ENCODE results near the gene ZCCHC7. TPM values are rescaled to one million over a fixed set of nuclear protein-coding genes. Genes with fewer than 3 reads are reported as not detected.

Gene ZCCHC7
- total and polyA plus RNA-seq, 4 donors, result 3.3 to 9.7 (median 7.6) TPM

DNA sequence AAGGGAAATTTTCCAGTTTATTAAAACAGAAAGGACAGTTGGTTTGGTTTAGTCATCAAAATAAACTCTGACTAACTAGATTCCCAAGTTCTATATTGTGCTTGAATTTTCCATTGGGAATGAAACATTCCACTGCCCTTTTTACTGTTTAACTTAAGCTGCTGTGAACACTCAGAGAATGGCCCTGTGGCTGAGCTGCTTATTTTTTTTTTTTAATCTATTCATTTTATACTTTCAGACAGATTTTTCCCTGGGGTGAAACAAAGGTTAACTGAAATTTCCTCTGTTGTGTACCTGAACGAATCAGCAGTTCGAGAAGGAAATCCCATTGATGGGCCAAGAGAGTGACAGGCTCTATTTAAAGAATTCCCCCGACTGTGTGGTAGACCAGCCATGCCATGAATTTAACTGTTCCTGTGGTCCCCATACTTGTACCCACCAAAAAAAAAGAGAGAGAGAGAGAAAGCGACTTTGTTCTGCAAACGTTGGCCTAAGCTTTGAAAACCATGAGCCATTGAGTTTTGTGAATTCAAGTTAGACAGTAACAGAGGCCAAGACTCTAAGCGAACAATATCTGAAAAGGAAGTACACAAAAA is 163.5 kb downstream of the ZCCHC7 start:
- Histone ChIP-seq H3K27ac (ENCODE audit: low read depth in 1 of 2, low read length in 2 of 2) (no peak overlapping the region), H3K27me3 (ENCODE audit: control insufficient read depth in 4 of 4, insufficient read depth in 4 of 4, low read length in 3 of 4) (no peaks in the 10 kb centered on the region), H3K4me1 (ENCODE audit: control insufficient read depth in 4 of 4, insufficient read depth in 4 of 4, low read length in 3 of 4) (no peaks in the 10 kb centered on the region), H3K4me3 (ENCODE audit: low read depth in 1 of 3, low read length in 3 of 3) (no peak overlapping the region), H3K36me3 (ENCODE audit: control insufficient read depth in 4 of 4, insufficient read depth in 3 of 4, low read depth in 1 of 4, low read length in 3 of 4) (no peaks in the 10 kb centered on the region), H3K9ac (ENCODE audit: low read depth in 1 of 2, low read length in 2 of 2) (no peak overlapping the region), H3K9me3 (ENCODE audit: control insufficient read depth in 4 of 4, low read length in 3 of 4) (no peaks in the 10 kb centered on the region)
- 81% methylated on average over 6 of the region's 6 CpGs for WGBS
- DNase-seq (ENCODE audit: low spot score), result no peak
- TF ChIP-seq JUND (IDR thresholded peaks at IDR 0.05), result no peak
- TF ChIP-seq, protein P1, sequence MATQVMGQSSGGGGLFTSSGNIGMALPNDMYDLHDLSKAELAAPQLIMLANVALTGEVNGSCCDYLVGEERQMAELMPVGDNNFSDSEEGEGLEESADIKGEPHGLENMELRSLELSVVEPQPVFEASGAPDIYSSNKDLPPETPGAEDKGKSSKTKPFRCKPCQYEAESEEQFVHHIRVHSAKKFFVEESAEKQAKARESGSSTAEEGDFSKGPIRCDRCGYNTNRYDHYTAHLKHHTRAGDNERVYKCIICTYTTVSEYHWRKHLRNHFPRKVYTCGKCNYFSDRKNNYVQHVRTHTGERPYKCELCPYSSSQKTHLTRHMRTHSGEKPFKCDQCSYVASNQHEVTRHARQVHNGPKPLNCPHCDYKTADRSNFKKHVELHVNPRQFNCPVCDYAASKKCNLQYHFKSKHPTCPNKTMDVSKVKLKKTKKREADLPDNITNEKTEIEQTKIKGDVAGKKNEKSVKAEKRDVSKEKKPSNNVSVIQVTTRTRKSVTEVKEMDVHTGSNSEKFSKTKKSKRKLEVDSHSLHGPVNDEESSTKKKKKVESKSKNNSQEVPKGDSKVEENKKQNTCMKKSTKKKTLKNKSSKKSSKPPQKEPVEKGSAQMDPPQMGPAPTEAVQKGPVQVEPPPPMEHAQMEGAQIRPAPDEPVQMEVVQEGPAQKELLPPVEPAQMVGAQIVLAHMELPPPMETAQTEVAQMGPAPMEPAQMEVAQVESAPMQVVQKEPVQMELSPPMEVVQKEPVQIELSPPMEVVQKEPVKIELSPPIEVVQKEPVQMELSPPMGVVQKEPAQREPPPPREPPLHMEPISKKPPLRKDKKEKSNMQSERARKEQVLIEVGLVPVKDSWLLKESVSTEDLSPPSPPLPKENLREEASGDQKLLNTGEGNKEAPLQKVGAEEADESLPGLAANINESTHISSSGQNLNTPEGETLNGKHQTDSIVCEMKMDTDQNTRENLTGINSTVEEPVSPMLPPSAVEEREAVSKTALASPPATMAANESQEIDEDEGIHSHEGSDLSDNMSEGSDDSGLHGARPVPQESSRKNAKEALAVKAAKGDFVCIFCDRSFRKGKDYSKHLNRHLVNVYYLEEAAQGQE (IDR thresholded peaks at IDR 0.05), result no peak
- TF ChIP-seq, protein P2, sequence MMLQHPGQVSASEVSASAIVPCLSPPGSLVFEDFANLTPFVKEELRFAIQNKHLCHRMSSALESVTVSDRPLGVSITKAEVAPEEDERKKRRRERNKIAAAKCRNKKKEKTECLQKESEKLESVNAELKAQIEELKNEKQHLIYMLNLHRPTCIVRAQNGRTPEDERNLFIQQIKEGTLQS (IDR thresholded peaks at IDR 0.05), result no peak
- no peak for TF ChIP-seq GABPA (IDR thresholded peaks at IDR 0.05 in 1 of 2, conservative IDR thresholded peaks at IDR 0.05 in 1 of 2)
- TF ChIP-seq, protein P3, sequence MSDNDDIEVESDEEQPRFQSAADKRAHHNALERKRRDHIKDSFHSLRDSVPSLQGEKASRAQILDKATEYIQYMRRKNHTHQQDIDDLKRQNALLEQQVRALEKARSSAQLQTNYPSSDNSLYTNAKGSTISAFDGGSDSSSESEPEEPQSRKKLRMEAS (IDR thresholded peaks at IDR 0.05), result no peak
- no peak for TF ChIP-seq FOXA1 (IDR thresholded peaks at IDR 0.05)

DNA sequence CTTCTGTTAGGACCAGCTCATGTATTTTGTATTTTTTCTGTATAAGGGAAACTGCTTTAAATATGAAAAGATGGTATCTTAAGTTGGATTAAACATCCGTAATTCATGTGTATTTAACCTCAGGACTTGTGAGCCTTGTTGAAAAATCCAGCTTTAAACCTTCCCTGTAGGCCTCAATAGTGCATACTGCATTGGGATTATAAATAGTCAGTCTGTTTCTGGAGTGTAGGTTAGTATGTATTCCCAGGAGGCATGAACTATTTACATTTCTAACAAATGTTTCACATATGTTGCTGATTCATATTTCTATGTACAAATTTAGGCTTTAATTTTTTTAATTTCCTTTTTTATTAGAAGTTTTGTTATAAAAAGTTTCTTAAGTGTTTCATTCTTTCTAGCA is 164.3 kb downstream of the ZCCHC7 start:
- no peak overlapping the region for H3K4me3 ChIP-seq (ENCODE audit: low read depth in 1 of 3, low read length in 3 of 3)
- TF ChIP-seq, protein P2 (IDR thresholded peaks at IDR 0.05), result no peak
- no peak for TF ChIP-seq FOXA1 (IDR thresholded peaks at IDR 0.05)
- TF ChIP-seq SP1 (IDR thresholded peaks at IDR 0.05), result no peak
- TF ChIP-seq RAD21 (IDR thresholded peaks at IDR 0.05), result no peak
- no peak for TF ChIP-seq TAF1 (conservative IDR thresholded peaks at IDR 0.05)
- no peak overlapping the region for H3K9ac ChIP-seq (ENCODE audit: low read depth in 1 of 2, low read length in 2 of 2)
- H3K9me3 ChIP-seq (ENCODE audit: control insufficient read depth in 4 of 4, low read length in 3 of 4), result no peaks in the 10 kb centered on the region
- no peaks in the 10 kb centered on the region for H3K27me3 ChIP-seq (ENCODE audit: control insufficient read depth in 4 of 4, insufficient read depth in 4 of 4, low read length in 3 of 4)
- H3K36me3 ChIP-seq (ENCODE audit: control insufficient read depth in 4 of 4, insufficient read depth in 3 of 4, low read depth in 1 of 4, low read length in 3 of 4), result no peaks in the 10 kb centered on the region
- H3K27ac ChIP-seq (ENCODE audit: low read depth in 1 of 2, low read length in 2 of 2), result no peak overlapping the region
- no peaks in the 10 kb centered on the region for H3K4me1 ChIP-seq (ENCODE audit: control insufficient read depth in 4 of 4, insufficient read depth in 4 of 4, low read length in 3 of 4)
- WGBS, result 97% methylated on average over 1 of the region's 1 CpG
- DNase-seq (ENCODE audit: low spot score), result no peak

DNA sequence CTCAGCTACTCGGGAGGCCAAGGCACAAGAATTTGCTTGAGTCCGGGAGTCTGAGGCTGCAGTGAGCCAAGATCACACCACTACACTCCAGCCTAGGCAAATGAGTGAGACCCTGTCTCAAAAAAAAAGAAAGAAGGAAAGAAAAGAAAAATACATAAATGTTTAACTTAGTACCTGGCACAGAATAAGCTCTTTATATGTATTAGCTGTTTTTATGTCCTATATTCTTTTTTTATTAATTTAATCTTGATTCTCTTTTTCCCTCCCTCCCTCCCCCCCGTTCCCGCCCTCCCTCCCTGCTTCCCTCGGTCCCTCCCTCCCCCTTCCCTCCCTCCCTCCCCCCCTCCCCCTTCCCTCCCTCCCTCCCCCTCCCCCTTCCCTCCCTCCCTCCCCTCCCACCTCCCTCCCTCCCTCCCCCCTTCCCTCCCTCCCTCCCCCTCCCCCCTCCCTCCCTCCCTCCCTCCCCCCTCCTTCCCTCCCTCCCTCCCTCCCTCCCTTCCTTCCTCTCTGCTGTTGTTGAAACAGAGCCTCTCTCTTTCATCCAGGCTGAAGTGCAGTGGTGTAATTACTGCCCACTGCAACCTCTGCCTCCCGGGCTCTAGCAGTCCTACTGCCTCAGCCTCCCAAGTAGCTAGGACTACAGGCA is 166.3 kb downstream of the ZCCHC7 start:
- Histone ChIP-seq H3K9me3 (ENCODE audit: control insufficient read depth in 4 of 4, low read length in 3 of 4) (no peaks in the 10 kb centered on the region), H3K4me3 (ENCODE audit: low read depth in 1 of 3, low read length in 3 of 3) (no peak overlapping the region), H3K36me3 (ENCODE audit: control insufficient read depth in 4 of 4, insufficient read depth in 3 of 4, low read depth in 1 of 4, low read length in 3 of 4) (no peaks in the 10 kb centered on the region), H3K4me1 (ENCODE audit: control insufficient read depth in 4 of 4, insufficient read depth in 4 of 4, low read length in 3 of 4) (no peaks in the 10 kb centered on the region), H3K27me3 (ENCODE audit: control insufficient read depth in 4 of 4, insufficient read depth in 4 of 4, low read length in 3 of 4) (no peaks in the 10 kb centered on the region), H3K27ac (ENCODE audit: low read depth in 1 of 2, low read length in 2 of 2) (no peak overlapping the region), H3K9ac (ENCODE audit: low read depth in 1 of 2, low read length in 2 of 2) (no peak overlapping the region)
- 75% methylated on average over 6 of the region's 6 CpGs for WGBS
- no peak for DNase-seq (ENCODE audit: low spot score)
- TF ChIP-seq TAF1 (conservative IDR thresholded peaks at IDR 0.05) (no peak), RAD21 (IDR thresholded peaks at IDR 0.05) (no peak), YY1 (IDR thresholded peaks at IDR 0.05) (no peak), FOXA1 (IDR thresholded peaks at IDR 0.05) (no peak), HNF4G (IDR thresholded peaks at IDR 0.05) (no peak), FOXA2 (IDR thresholded peaks at IDR 0.05) (no peak)
- TF ChIP-seq, protein P2 (IDR thresholded peaks at IDR 0.05), result no peak
- TF ChIP-seq, protein P4, sequence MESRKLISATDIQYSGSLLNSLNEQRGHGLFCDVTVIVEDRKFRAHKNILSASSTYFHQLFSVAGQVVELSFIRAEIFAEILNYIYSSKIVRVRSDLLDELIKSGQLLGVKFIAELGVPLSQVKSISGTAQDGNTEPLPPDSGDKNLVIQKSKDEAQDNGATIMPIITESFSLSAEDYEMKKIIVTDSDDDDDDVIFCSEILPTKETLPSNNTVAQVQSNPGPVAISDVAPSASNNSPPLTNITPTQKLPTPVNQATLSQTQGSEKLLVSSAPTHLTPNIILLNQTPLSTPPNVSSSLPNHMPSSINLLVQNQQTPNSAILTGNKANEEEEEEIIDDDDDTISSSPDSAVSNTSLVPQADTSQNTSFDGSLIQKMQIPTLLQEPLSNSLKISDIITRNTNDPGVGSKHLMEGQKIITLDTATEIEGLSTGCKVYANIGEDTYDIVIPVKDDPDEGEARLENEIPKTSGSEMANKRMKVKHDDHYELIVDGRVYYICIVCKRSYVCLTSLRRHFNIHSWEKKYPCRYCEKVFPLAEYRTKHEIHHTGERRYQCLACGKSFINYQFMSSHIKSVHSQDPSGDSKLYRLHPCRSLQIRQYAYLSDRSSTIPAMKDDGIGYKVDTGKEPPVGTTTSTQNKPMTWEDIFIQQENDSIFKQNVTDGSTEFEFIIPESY (IDR thresholded peaks at IDR 0.05), result no peak
